CD4-positive, alpha-beta memory T cell (primary cell): ENCODE results near the gene ISG20. TPM values are rescaled to one million over a fixed set of nuclear protein-coding genes. Genes with fewer than 3 reads are reported as not detected.

Source experiments
- CTCF ChIA-PET: fragments of 350-600 bp; sonication (Branson Sonifier 250); formaldehyde crosslinking; loops from one replicate; lab custom pipeline; 2021; ENCODE audit warnings: inconsistent platforms; ENCODE audit not compliant: partially characterized antibody; lab: Charles Lee
- POLR2A ChIA-PET: fragments of 350-600 bp; sonication (Branson Sonifier 250); formaldehyde crosslinking; loops from one replicate; lab custom pipeline; 2021; ENCODE audit not compliant: partially characterized antibody; lab: Charles Lee
- DNase-seq, 5 donors: peaks; one replicate each; pipeline versions ENCODE4 v3.0.0 to v3.0.0-alpha.2; 2020 to 2022; ENCODE audit warnings: mixed read lengths in 1 of 5
- H3K27ac ChIP-seq: one replicate; pipeline ENCODE4 v1.7.0; 2013; ENCODE audit warnings: low read depth, low read length
- H3K27me3 ChIP-seq: 2 replicates; pipeline ENCODE4 v1.7.0; 2013; ENCODE audit warnings: mild to moderate bottlenecking, low read length, moderate library complexity; ENCODE audit not compliant: insufficient read depth
- H3K36me3 ChIP-seq: 2 replicates; pipeline ENCODE4 v1.7.0; 2013; ENCODE audit warnings: mild to moderate bottlenecking, low read length, moderate library complexity; ENCODE audit not compliant: insufficient read depth
- H3K4me1 ChIP-seq: 2 replicates; pipeline ENCODE4 v1.7.0; 2013; ENCODE audit warnings: mild to moderate bottlenecking, low read length, moderate library complexity; ENCODE audit not compliant: insufficient read depth
- H3K4me3 ChIP-seq, 2 donors: one replicate each; pipeline ENCODE4 v1.7.0; 2013; ENCODE audit warnings: low read length in 2 of 2, mild to moderate bottlenecking in 1 of 2
- H3K9me3 ChIP-seq, 2 donors: one replicate each; pipeline ENCODE4 v1.7.0; 2013; ENCODE audit warnings: low read length in 2 of 2, control low read depth in 1 of 2; ENCODE audit not compliant: control insufficient read depth in 1 of 2
- H3K27ac Mint-ChIP-seq, 7 donors: one replicate each; pipeline ENCODE4 v1.8.0; 2020 to 2021; ENCODE audit warnings: mixed read lengths in 7 of 7, mild to moderate bottlenecking in 6 of 7, inconsistent platforms in 3 of 7, moderate library complexity in 3 of 7
- H3K27me3 Mint-ChIP-seq, 2 donors: one replicate each; pipeline ENCODE4 v1.8.0; 2020 to 2021; ENCODE audit warnings: mixed read lengths in 2 of 2
- H3K36me3 Mint-ChIP-seq, 2 donors: one replicate each; pipeline ENCODE4 v1.8.0; 2020 to 2021; ENCODE audit warnings: mixed read lengths in 2 of 2, inconsistent platforms in 1 of 2, mild to moderate bottlenecking in 1 of 2
- H3K4me1 Mint-ChIP-seq, 4 donors: one replicate each; pipeline ENCODE4 v1.8.0; 2020 to 2021; ENCODE audit warnings: mixed read lengths in 4 of 4, mild to moderate bottlenecking in 1 of 4
- H3K4me3 Mint-ChIP-seq, 8 donors: one replicate each; pipeline ENCODE4 v1.8.0; 2020 to 2021; ENCODE audit warnings: mixed read lengths in 8 of 8, mild to moderate bottlenecking in 7 of 8, moderate library complexity in 6 of 8, inconsistent platforms in 3 of 8
- H3K9me3 Mint-ChIP-seq, 8 donors: one replicate each; pipeline ENCODE4 v1.8.0; 2020 to 2021; ENCODE audit warnings: mixed read lengths in 8 of 8, mild to moderate bottlenecking in 5 of 8, inconsistent platforms in 3 of 8, moderate library complexity in 1 of 8
- intact Hi-C: fragments of 100-400 bp; cut with micrococcal nuclease; formaldehyde crosslinking; loops from one replicate; pipeline ENCODE4 v1.15.1; 2023
- polyA plus RNA-seq, 2 donors: library from polyadenylated mRNA; unstranded; fragments of 300-500 nt; fragmentation: Illumina TruSeq; gene quantifications; one replicate each; pipeline ENCODE4 v1.2.3, GENCODE V29; 2021
- total RNA-seq, 2 experiments: library from RNA; stranded (reverse); gene quantifications; one replicate each; pipeline ENCODE4 v1.2.3, GENCODE V29; 2021

Gene ISG20
- total RNA-seq (100 to 1,000 TPM; 144 to 153 TPM), polyA plus RNA-seq (100 to 1,000 TPM; 494 to 667 TPM)

DNA sequence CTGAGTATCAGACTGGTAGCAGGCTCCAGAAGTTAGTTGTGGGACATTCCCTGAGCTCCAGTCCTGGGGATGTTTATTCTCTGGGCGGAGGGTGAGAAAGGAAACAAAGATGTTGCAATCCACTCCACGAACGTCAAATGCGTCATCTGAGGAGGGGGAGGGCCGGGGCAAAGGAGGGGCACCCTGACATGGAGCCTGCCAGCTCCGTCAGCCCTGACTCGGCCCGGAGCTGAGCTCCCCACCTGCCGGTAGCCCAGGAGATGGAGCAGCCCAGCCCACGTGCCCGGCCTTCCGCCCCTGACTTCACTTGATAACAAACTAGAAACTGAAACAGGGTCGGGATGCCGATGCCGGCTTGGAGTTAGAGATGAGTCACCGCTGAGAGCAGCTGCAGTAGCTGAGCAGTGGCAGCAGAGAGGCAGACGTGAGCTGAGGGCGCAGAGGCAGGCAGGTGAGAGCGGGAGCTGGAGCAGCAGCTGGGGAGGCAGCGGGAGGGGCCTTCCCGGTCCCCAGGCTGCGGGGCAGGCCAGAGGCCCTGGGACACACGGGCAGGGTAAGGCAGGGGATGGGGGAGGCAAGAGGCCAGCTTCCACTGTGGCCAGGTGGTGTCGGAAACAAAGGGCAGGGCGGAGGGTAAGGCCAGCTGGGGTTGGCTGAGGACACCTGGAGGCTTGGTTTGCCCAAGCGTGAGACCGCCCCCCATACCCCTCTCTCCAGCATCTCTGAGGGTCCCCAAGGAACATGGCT, at the start of gene ISG20:
Gene ISG20 (plus strand): TSS at position 391 of the 747 bp plus-strand sequence. CDS start 351 bp downstream, at position 742.
- H3K9me3 Mint-ChIP-seq = peaks cover 0 to 3% (median 0%) of the 10 kb centered on the region in 8 donors
- POLR2A ChIA-PET = interaction anchor here (0.9 to 1.9 kb wide), 8 partner anchors 28 to 696 kb away, joined by 3 to 18 read pairs (median 4); partner anchors contain the start of genes HAPLN3, MRPL46, MRPS11 and POLG
- H3K27me3 Mint-ChIP-seq = no peaks in the 10 kb centered on the region
- Histone ChIP-seq H3K27ac (peak within 1 kb of the TSS; percentile 100), H3K27me3 (no peaks in the 10 kb centered on the region), H3K4me1 (peaks cover 96% of the 10 kb centered on the region), H3K4me3 (peak within 1 kb of the TSS; percentile 55 to 94), H3K36me3 (peaks cover 15% of the 10 kb centered on the region), H3K9me3 (no peaks in the 10 kb centered on the region)
- CTCF ChIA-PET = interaction anchor here (1.0 to 1.8 kb wide), 9 partner anchors 8 to 393 kb away, joined by 3 to 24 read pairs (median 4); partner anchors contain the start of gene AEN
- peak within 1 kb of the TSS; percentile 88 to 98 (median 95) for H3K4me3 Mint-ChIP-seq
- H3K36me3 Mint-ChIP-seq = peaks cover 30 to 35% of the 10 kb centered on the region in 2 donors
- H3K27ac Mint-ChIP-seq = peak within 1 kb of the TSS; percentile 89 to 100 (median 99)
- peak; percentile 97 to 100 (median 99) for DNase-seq
- peaks cover 55 to 86% (median 74%) of the 10 kb centered on the region in 4 donors for H3K4me1 Mint-ChIP-seq
- intact Hi-C loops = loop anchor here (1.0 kb wide), 6 partner anchors 11 to 266 kb away; partner anchors contain the start of genes DET1, MRPL46 and MRPS11

DNA sequence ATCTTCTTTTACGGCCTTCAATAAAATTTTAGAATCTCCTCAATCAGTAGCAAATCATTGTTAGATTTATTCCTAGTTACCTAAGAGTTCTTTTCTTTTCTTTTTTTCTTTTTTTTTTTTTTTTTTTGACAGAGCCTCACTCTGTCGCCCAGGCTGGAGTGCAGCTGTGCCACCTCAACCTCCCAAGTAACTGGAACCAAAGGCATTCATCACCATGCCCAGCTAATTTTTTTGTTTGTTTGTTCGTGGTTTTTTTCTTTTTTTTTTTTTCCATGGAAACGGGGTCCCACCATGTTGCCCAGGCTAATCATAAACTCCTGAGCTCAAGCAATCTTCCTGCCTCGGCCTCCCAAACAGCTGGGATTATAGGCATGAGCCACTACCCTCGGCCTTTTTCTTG, 48.1 kb upstream of the ISG20 start:
- H3K4me3 ChIP-seq = no peak overlapping the region
- H3K27ac Mint-ChIP-seq = peak overlapping the region in 1 of 7 donors; percentile 39
- DNase-seq = no peak
- no peaks in the 10 kb centered on the region for H3K9me3 ChIP-seq
- no peak overlapping the region for H3K4me3 Mint-ChIP-seq
- H3K9me3 Mint-ChIP-seq = peaks cover 0 to 2% (median 0%) of the 10 kb centered on the region in 8 donors
- no peaks in the 10 kb centered on the region for H3K4me1 ChIP-seq
- H3K27me3 ChIP-seq = no peaks in the 10 kb centered on the region
- ChIA-PET POLR2A (no interaction called here), CTCF (no interaction called here)
- H3K27ac ChIP-seq = no peak overlapping the region
- peaks cover 0 to 2% (median 0%) of the 10 kb centered on the region in 4 donors for H3K4me1 Mint-ChIP-seq
- intact Hi-C loops = no loop called here
- H3K27me3 Mint-ChIP-seq = peaks cover 1 to 4% of the 10 kb centered on the region in 2 donors
- no peaks in the 10 kb centered on the region for H3K36me3 ChIP-seq
- H3K36me3 Mint-ChIP-seq = no peaks in the 10 kb centered on the region

DNA sequence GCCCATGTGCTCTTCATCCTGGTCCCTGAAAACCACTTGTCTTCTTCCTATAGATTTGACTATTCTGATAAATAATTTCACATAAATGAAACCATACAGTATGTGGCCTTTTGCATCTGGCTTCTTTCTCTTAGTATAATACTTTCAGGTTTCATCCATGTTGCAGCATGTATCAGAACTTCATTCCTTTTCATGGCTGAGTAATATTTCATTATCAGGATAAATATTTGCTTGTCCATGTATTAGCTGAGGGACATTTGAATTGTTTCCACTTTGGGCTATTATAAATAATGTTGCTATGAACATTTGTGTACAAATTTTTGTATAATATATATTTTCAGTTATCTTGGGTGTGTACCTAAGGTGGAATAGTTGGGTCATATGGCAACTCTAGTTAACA, 47.4 kb upstream of the ISG20 start:
- H3K9me3 Mint-ChIP-seq = peaks cover 0 to 2% (median 0%) of the 10 kb centered on the region in 8 donors
- no peak overlapping the region for H3K4me3 Mint-ChIP-seq
- POLR2A ChIA-PET = no interaction called here
- H3K36me3 Mint-ChIP-seq = no peaks in the 10 kb centered on the region
- peaks cover 0 to 2% (median 0%) of the 10 kb centered on the region in 4 donors for H3K4me1 Mint-ChIP-seq
- Histone ChIP-seq H3K9me3 (no peaks in the 10 kb centered on the region), H3K36me3 (no peaks in the 10 kb centered on the region), H3K27me3 (no peaks in the 10 kb centered on the region), H3K27ac (no peak overlapping the region), H3K4me1 (no peaks in the 10 kb centered on the region), H3K4me3 (no peak overlapping the region)
- CTCF ChIA-PET = no interaction called here
- DNase-seq = no peak
- H3K27ac Mint-ChIP-seq = no peak overlapping the region
- H3K27me3 Mint-ChIP-seq = peaks cover 1 to 4% of the 10 kb centered on the region in 2 donors
- intact Hi-C loops = no loop called here

DNA sequence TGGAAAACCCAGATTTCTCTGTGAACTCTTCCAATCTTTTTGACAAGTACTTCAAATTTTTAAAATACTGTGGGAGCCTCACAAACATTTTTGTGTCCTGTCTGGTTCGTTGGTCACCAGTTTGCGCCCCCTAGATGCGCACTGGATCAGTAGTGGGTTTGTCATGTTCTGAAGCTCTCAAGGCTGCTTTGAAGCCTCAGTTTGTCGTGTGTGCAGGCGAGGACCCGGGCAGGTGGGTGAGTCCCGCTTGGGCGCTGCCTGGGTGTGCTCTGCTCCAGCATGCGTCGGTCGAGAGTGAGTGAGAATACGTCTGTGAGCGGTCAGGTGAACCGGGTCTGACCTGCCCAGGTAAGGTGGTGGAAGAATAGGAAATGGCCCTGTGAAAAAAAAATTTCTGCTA, 34.9 kb upstream of the ISG20 start:
- no peaks in the 10 kb centered on the region for H3K36me3 ChIP-seq
- ChIA-PET CTCF (no interaction called here), POLR2A (no interaction called here)
- H3K4me1 Mint-ChIP-seq = peaks cover 5 to 28% (median 16%) of the 10 kb centered on the region in 4 donors
- intact Hi-C loops = no loop called here
- H3K9me3 ChIP-seq = no peaks in the 10 kb centered on the region
- H3K4me1 ChIP-seq = peaks cover 12% of the 10 kb centered on the region
- DNase-seq = no peak
- H3K36me3 Mint-ChIP-seq = peaks cover 0 to 7% of the 10 kb centered on the region in 2 donors
- no peak overlapping the region for H3K4me3 ChIP-seq
- peaks cover 49% of the 10 kb centered on the region for H3K27me3 ChIP-seq
- peak overlapping the region in 1 of 7 donors; percentile 5 for H3K27ac Mint-ChIP-seq
- H3K27me3 Mint-ChIP-seq = peaks cover 54 to 56% of the 10 kb centered on the region in 2 donors
- H3K27ac ChIP-seq = no peak overlapping the region
- peak overlapping the region in 4 of 8 donors; percentile 40 to 77 (median 47) for H3K4me3 Mint-ChIP-seq
- peaks cover 0 to 5% (median 0%) of the 10 kb centered on the region in 8 donors for H3K9me3 Mint-ChIP-seq

DNA sequence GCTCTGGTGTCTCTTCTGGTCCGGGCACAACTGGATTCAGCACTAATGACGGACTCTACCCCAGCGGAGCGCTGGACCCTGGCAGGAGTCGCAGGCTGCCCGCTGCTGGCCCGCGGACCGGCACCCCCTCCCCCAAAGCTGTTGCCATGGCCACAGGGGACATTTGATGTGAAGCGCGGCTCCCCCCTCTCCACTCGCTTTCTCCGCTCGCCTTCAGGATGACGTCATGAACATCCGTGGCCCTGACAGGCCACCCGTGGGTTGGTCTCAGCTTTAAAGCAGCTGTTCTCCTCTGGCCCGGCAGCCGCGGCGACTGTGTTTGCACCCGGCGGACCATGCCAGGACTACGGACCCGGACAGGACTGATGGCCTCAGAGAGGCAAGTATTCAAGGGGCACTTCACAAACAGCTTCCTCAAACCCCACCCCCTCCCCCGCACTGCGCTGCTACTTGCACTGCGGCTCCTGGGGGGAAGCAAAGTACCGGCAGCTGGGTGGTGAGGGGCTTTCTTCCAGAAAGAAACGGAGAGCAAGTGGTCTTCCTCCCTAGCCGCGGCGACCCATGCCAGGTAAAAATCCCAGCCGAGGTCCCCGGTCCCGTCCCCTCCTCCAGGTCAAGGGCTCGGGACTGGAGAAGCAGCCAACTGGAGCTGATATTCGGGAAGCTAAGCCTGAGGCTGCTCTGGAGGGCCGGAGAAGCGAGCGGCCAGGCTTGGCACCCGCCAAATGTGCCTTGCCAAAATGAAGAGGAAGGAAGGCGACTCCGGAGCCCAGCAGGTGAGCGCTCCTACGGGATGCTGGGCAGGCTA, 34.2 kb upstream of the ISG20 start:
- ChIA-PET CTCF (no interaction called here), POLR2A (interaction anchor here (0.9 kb wide), 1 partner anchor 20 kb away, joined by 3 read pairs; no protein-coding TSS in a partner anchor)
- Histone ChIP-seq H3K4me1 (peaks cover 12% of the 10 kb centered on the region), H3K27me3 (peaks cover 56% of the 10 kb centered on the region), H3K36me3 (no peaks in the 10 kb centered on the region), H3K27ac (no peak overlapping the region), H3K4me3 (no peak overlapping the region), H3K9me3 (no peaks in the 10 kb centered on the region)
- peaks cover 54 to 60% of the 10 kb centered on the region in 2 donors for H3K27me3 Mint-ChIP-seq
- peaks cover 5 to 28% (median 16%) of the 10 kb centered on the region in 4 donors for H3K4me1 Mint-ChIP-seq
- H3K4me3 Mint-ChIP-seq = peak overlapping the region in 5 of 8 donors; percentile 21 to 65 (median 52)
- peaks cover 0 to 13% of the 10 kb centered on the region in 2 donors for H3K36me3 Mint-ChIP-seq
- intact Hi-C loops = no loop called here
- peaks cover 0 to 5% (median 0%) of the 10 kb centered on the region in 8 donors for H3K9me3 Mint-ChIP-seq
- DNase-seq = no peak
- H3K27ac Mint-ChIP-seq = no peak overlapping the region

DNA sequence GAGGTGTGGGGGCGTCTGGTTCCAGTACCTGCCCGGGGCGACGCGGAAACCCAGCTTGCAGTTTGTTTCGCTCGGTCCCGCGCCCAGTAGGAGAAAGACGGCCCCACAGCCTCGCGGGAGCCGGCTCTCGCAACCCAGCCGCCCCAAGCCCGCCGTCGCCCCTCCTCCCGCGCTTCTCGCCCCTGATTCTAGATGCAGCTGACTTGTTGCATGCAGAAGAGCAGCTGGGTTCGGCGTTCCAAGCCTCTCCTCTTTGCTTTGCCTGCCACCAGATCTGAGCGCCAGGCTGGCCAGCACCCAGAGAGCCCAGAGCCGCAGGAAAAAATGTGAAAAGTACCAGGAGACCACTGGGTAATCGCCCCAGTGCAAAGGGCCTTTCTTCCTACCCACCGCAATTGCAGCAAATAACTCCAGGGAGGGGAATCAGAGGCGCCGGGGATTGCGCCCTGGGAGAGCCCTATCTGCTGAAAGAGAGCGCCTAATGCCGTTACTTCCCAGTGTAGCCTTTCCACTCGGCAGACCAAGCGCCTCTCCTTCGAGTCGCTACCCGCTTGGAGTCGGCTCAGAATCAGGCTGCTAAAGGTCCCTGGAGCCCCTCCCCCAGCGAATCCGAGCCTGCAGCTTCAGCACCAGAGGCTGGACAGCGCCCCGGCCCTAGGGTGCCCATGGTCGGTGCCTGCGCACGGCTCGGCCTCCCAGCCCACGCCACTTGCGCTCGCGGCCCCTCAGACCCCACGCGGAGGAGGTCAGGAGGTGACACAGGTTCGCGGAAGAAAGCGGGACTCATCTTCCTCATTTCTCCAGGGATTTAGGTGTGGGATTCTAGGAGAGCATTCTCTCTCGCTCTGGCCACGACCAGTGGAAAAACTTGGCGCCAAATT, 33.4 kb upstream of the ISG20 start:
- H3K9me3 Mint-ChIP-seq = peaks cover 0 to 5% (median 0%) of the 10 kb centered on the region in 8 donors
- H3K4me1 Mint-ChIP-seq = peaks cover 5 to 28% (median 16%) of the 10 kb centered on the region in 4 donors
- H3K4me1 ChIP-seq = peaks cover 12% of the 10 kb centered on the region
- ChIA-PET CTCF (no interaction called here), POLR2A (interaction anchor here (0.9 to 1.0 kb wide), 2 partner anchors 16 to 19 kb away, joined by 3 read pairs; partner anchors contain the start of gene AEN)
- H3K27me3 ChIP-seq = peaks cover 60% of the 10 kb centered on the region
- no peak overlapping the region for H3K4me3 ChIP-seq
- no peak overlapping the region for H3K27ac ChIP-seq
- peak; percentile 39 to 58 (median 47) for DNase-seq
- no peak overlapping the region for H3K27ac Mint-ChIP-seq
- H3K36me3 Mint-ChIP-seq = peaks cover 0 to 13% of the 10 kb centered on the region in 2 donors
- H3K27me3 Mint-ChIP-seq = peaks cover 54 to 61% of the 10 kb centered on the region in 2 donors
- peak overlapping the region in 5 of 8 donors; percentile 5 to 67 (median 20) for H3K4me3 Mint-ChIP-seq
- no peaks in the 10 kb centered on the region for H3K9me3 ChIP-seq
- intact Hi-C loops = no loop called here
- H3K36me3 ChIP-seq = no peaks in the 10 kb centered on the region
